Osteoblast (primary cell): ENCODE data around the gene TMEM256. TPM values are rescaled to one million over a fixed set of nuclear protein-coding genes. Genes with fewer than 3 reads are reported as not detected.

Experiments used
- DNase-seq: peaks from one replicate; pipeline ENCODE4 v3.0.0; 2011; ENCODE audit warnings: low spot score, mixed read lengths; ENCODE audit not compliant: insufficient read length; ENCODE audit errors: missing footprints
- H2AFZ ChIP-seq: 2 replicates; pipeline ENCODE4 v1.6.0; 2011; ENCODE audit warnings: mild to moderate bottlenecking, low read length
- H3K27ac ChIP-seq: 2 replicates; pipeline ENCODE4 v1.5.1; 2011; ENCODE audit warnings: mild to moderate bottlenecking, low read depth, low read length, moderate library complexity
- H3K27me3 ChIP-seq: 2 replicates; pipeline ENCODE4 v1.6.0; 2012; ENCODE audit warnings: mild to moderate bottlenecking, control low read depth, inconsistent platforms, low read length, moderate library complexity; ENCODE audit not compliant: insufficient read depth
- H3K36me3 ChIP-seq: 2 replicates; pipeline ENCODE4 v1.5.1; 2011; ENCODE audit warnings: mild to moderate bottlenecking, low read length, control low read depth, moderate library complexity; ENCODE audit not compliant: insufficient read depth
- H3K4me1 ChIP-seq: 2 replicates; pipeline ENCODE4 v1.5.1; 2011; ENCODE audit warnings: mild to moderate bottlenecking, low read length, control low read depth, moderate library complexity; ENCODE audit not compliant: insufficient read depth
- H3K4me2 ChIP-seq: 2 replicates; pipeline ENCODE4 v1.6.0; 2011; ENCODE audit warnings: mild to moderate bottlenecking, low read length; ENCODE audit not compliant: insufficient read depth
- H3K4me3 ChIP-seq: fragments of 200-600 bp; sonication (generic); 3 replicates; pipeline ENCODE4 v1.5.1; 2012; ENCODE audit warnings: mild to moderate bottlenecking, low read length, inconsistent platforms; ENCODE audit not compliant: insufficient read depth
- H3K79me2 ChIP-seq: 2 replicates; pipeline ENCODE4 v1.6.0; 2012; ENCODE audit warnings: mild to moderate bottlenecking, low read length, control low read depth, inconsistent platforms; ENCODE audit not compliant: insufficient read depth
- H3K9me3 ChIP-seq: 2 replicates; pipeline ENCODE4 v1.5.1; 2011; ENCODE audit warnings: low read depth, low read length, control low read depth
- H4K20me1 ChIP-seq: 2 replicates; pipeline ENCODE4 v1.6.0; 2012; ENCODE audit warnings: mild to moderate bottlenecking, low read length, control low read depth; ENCODE audit not compliant: insufficient read depth
- total RNA-seq: library from RNA; depleted of rRNA; stranded (reverse); fragments of >200 nt; gene quantifications from 2 replicates; pipeline ENCODE4 v1.2.3, GENCODE V29; 2012
- TF ChIP-seq, protein P1 (sequence below): IDR thresholded peaks from 2 replicates; pipeline ENCODE4 v1.5.1; 2011; ENCODE audit warnings: mild to moderate bottlenecking, low read depth, low read length, moderate library complexity; ENCODE audit errors: extremely low read depth

The TMEM256 gene
- total RNA-seq, 1 donor: 59.4 TPM

DNA sequence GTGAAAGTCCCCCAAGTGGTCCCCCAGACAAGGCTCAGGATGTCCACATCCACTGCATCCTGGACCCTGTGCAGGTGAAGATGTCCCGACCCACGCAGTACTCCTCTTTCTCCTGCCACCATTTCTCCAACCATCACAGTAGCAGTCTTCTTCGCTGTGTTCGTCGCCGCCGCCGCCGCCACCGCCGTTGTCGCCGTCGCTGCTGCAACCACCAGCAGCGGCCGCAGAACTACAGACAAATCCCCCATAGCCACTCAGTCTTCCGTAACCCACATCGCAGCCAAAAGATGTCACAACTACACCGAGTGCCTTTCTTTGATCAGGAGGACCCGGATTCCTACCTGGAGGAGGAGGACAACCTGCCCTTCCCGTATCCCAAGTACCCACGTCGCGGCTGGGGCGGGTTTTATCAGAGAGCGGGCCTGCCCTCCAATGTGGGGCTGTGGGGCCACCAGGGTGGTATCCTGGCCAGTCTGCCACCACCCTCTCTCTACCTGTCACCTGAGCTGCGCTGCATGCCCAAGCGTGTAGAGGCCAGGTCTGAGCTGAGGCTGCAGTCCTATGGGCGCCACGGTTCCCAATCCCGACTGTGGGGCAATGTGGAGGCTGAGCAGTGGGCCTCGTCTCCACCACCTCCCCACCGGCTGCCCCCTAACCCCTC is 22.4 kb upstream of the TMEM256 start:
- H3K79me2 ChIP-seq: no peaks in the 10 kb centered on the region
- TF ChIP-seq, protein P1, sequence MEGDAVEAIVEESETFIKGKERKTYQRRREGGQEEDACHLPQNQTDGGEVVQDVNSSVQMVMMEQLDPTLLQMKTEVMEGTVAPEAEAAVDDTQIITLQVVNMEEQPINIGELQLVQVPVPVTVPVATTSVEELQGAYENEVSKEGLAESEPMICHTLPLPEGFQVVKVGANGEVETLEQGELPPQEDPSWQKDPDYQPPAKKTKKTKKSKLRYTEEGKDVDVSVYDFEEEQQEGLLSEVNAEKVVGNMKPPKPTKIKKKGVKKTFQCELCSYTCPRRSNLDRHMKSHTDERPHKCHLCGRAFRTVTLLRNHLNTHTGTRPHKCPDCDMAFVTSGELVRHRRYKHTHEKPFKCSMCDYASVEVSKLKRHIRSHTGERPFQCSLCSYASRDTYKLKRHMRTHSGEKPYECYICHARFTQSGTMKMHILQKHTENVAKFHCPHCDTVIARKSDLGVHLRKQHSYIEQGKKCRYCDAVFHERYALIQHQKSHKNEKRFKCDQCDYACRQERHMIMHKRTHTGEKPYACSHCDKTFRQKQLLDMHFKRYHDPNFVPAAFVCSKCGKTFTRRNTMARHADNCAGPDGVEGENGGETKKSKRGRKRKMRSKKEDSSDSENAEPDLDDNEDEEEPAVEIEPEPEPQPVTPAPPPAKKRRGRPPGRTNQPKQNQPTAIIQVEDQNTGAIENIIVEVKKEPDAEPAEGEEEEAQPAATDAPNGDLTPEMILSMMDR: no peak
- no peak overlapping the region for H3K4me3 ChIP-seq
- no peak overlapping the region for H2AFZ ChIP-seq
- H4K20me1 ChIP-seq: no peaks in the 10 kb centered on the region
- no peak overlapping the region for H3K27ac ChIP-seq
- no peaks in the 10 kb centered on the region for H3K4me1 ChIP-seq
- no peak overlapping the region for H3K4me2 ChIP-seq
- no peaks in the 10 kb centered on the region for H3K9me3 ChIP-seq
- no peaks in the 10 kb centered on the region for H3K27me3 ChIP-seq
- no peak for DNase-seq
- no peaks in the 10 kb centered on the region for H3K36me3 ChIP-seq

DNA sequence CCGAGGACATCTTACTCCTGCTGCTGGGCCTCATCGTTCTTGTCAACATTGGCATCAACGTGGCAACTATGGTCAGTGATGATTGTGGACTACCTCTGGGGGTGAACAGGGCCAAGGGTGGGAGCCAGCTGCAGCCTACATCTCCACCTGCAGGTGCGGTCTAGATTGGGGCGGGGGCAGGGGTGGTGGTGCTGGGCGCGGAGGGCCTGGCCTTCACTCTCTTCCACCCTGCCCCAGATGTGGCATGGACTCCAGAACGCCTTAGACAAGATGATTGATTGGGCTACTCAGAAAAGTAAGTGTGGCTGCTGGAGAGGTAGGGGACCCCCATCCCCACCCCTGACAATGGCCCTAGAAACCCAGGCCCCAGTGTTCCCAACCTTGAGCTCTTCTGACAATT is 21.9 kb upstream of the TMEM256 start:
- H3K36me3 ChIP-seq: no peaks in the 10 kb centered on the region
- no peaks in the 10 kb centered on the region for H3K79me2 ChIP-seq
- TF ChIP-seq, protein P1: no peak

DNA sequence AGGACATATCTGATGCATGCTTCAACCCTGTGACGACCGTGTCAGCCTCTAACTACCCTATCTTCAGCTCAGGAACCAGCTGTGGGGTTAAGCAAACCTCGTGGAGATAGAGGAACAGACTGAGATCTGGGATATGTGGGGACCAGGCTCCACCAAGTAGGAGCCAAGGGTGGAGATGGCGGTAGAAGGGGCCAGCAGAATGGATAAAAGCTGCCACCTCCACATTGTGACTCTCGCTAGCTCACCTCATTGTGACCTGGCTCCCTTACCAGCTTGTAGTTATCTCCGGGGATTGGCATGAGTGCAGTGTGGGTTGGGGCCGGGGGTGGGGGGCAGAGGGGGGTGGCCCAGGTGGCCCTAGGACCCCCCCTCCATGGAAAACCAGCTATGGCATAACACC is 21.4 kb upstream of the TMEM256 start, which contains the start of gene SPEM2:
SPEM2 (plus strand) TSS at position 301 of the 400 bp plus-strand sequence; CDS start at position 374, 73 bp downstream.
- Histone ChIP-seq H3K4me3 (no peak within 1 kb of the TSS), H3K27ac (no peak within 1 kb of the TSS), H3K27me3 (no peaks in the 10 kb centered on the region), H3K4me2 (no peak within 1 kb of the TSS), H2AFZ (no peak within 1 kb of the TSS), H3K4me1 (no peaks in the 10 kb centered on the region), H3K79me2 (no peaks in the 10 kb centered on the region), H3K9me3 (no peaks in the 10 kb centered on the region), H4K20me1 (no peaks in the 10 kb centered on the region), H3K36me3 (no peaks in the 10 kb centered on the region)
- TF ChIP-seq, protein P1: no peak
- DNase-seq: no peak

More for the DNA sequence above, 21.9 kb upstream of the TMEM256 start:
- no peak for DNase-seq
- Histone ChIP-seq H2AFZ (no peak overlapping the region), H4K20me1 (no peaks in the 10 kb centered on the region), H3K27ac (no peak overlapping the region), H3K9me3 (no peaks in the 10 kb centered on the region), H3K27me3 (no peaks in the 10 kb centered on the region), H3K4me3 (no peak overlapping the region), H3K4me2 (no peak overlapping the region), H3K4me1 (no peaks in the 10 kb centered on the region)

DNA sequence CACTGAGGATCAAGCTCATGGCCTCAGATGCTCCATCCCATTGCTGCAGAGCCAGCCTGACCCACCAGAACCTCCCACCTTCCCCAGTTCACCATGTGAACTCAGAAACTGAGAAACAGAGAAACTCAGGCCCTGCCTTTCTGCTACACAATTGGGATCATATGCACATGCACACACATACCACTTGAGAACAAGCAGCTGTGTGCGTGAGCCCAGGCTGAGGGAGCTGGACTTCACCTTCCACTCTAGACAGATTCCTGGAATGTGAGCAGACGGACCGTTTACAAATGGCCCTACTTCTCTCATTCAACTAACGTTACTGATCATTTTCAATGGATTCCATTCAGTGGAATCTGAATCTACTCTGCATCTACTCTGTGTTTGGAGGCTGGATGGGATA is 19.8 kb upstream of the TMEM256 start:
- no peak overlapping the region for H2AFZ ChIP-seq
- H3K9me3 ChIP-seq: no peaks in the 10 kb centered on the region
- H3K79me2 ChIP-seq: no peaks in the 10 kb centered on the region
- no peak overlapping the region for H3K27ac ChIP-seq
- TF ChIP-seq, protein P1: no peak
- H3K27me3 ChIP-seq: no peaks in the 10 kb centered on the region
- no peak overlapping the region for H3K4me2 ChIP-seq
- no peak overlapping the region for H3K4me3 ChIP-seq
- DNase-seq: no peak
- H3K4me1 ChIP-seq: no peaks in the 10 kb centered on the region
- H4K20me1 ChIP-seq: no peaks in the 10 kb centered on the region
- no peaks in the 10 kb centered on the region for H3K36me3 ChIP-seq
